ENCODE results near the gene OPCML.

Gene OPCML

DNA sequence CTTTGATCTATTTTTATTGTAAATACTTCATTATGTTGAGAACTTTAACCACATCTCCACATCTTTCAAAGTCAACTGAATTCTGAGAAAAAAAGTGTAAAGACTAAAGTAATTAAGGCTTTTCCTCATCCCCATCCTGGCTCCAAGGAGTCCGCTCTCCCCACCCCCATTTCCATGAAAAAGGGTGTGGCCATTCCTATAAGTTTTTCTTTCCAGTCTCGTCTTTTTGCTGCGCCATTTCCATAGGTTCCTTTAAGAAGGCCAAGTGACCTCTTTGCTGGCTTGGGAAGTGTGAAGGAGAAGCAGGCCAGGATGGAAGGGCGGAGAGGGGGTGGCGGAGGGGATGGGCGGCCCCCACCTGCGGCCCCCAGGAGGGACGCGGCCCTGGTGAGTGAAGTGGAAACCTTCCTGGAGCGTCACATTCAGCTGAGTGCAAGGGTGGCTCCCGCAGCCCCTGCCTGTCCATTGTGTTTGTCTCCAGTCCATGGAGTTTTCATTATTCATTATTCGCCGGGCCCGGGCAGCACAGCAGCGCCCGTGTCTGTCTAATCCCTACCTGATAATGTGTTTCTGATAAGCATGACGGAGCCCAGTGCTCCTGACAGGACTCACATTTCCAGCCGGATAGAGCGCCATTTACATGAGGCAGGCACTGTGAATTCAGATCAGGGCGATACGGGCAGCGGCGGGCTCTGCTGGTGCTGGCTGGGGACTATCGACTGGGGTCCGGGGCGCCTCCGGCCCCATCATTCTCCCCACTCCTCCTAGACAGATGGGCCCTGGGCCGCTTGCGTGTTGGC, 739.8 kb downstream of the OPCML start:
- TF ChIP-seq, protein P1, sequence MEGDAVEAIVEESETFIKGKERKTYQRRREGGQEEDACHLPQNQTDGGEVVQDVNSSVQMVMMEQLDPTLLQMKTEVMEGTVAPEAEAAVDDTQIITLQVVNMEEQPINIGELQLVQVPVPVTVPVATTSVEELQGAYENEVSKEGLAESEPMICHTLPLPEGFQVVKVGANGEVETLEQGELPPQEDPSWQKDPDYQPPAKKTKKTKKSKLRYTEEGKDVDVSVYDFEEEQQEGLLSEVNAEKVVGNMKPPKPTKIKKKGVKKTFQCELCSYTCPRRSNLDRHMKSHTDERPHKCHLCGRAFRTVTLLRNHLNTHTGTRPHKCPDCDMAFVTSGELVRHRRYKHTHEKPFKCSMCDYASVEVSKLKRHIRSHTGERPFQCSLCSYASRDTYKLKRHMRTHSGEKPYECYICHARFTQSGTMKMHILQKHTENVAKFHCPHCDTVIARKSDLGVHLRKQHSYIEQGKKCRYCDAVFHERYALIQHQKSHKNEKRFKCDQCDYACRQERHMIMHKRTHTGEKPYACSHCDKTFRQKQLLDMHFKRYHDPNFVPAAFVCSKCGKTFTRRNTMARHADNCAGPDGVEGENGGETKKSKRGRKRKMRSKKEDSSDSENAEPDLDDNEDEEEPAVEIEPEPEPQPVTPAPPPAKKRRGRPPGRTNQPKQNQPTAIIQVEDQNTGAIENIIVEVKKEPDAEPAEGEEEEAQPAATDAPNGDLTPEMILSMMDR (IDR thresholded peaks at IDR 0.05; ENCODE audit: borderline replicate concordance, control extremely low read depth, extremely low read depth, insufficient read depth, missing control alignments) = no peak
- peak; percentile 14 for DNase-seq (ENCODE audit: low spot score)
- in situ Hi-C loops (cut with MboI; ENCODE audit: low sequenced_read_pairs, unreplicated experiment) = no loop called here

DNA sequence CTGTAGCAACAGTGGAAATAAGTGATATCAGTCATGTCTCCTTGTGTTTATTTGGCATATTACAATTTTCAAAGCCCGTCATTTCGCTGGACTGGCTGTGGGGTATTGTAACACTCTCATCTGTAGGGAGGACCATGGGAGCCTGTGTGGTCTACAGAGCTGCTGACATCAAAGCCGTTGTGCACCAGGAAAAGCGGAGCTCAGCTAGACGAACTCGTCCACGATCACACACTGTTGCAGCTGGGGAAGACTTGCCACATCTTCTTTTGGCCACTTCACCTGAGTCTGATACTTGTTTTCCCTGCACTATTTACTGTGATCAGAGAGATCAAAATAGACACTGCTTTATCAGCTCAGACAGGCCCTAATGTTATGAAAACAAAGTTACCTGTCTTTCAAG, 741.3 kb downstream of the OPCML start:
- in situ Hi-C loops (cut with MboI; ENCODE audit: low sequenced_read_pairs, unreplicated experiment) = no loop called here
- DNase-seq (ENCODE audit: low spot score) = no peak
- TF ChIP-seq, protein P1 (IDR thresholded peaks at IDR 0.05; ENCODE audit: borderline replicate concordance, control extremely low read depth, extremely low read depth, insufficient read depth, missing control alignments) = no peak

DNA sequence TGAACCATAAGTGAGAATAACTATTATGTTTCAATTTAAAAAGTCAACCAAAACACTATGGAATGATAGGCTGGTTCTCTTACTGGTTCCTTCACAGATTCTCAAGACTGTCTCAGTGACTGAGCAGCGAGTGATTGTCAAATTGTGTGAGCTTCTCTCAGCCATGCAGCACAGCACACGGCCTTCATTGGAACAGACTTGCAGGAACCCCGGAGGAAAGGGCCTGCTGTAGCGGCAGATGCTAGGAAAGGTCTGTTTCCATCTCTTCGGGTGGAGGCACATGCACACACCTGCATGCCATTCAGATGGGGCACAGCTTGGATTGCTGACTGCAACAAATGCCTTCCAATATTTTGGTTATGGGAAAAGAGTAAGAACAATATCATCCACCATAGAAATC, 741.8 kb downstream of the OPCML start:
- in situ Hi-C loops (cut with MboI; ENCODE audit: low sequenced_read_pairs, unreplicated experiment) = no loop called here
- no peak for DNase-seq (ENCODE audit: low spot score)
- TF ChIP-seq, protein P1 (IDR thresholded peaks at IDR 0.05; ENCODE audit: borderline replicate concordance, control extremely low read depth, extremely low read depth, insufficient read depth, missing control alignments) = no peak

DNA sequence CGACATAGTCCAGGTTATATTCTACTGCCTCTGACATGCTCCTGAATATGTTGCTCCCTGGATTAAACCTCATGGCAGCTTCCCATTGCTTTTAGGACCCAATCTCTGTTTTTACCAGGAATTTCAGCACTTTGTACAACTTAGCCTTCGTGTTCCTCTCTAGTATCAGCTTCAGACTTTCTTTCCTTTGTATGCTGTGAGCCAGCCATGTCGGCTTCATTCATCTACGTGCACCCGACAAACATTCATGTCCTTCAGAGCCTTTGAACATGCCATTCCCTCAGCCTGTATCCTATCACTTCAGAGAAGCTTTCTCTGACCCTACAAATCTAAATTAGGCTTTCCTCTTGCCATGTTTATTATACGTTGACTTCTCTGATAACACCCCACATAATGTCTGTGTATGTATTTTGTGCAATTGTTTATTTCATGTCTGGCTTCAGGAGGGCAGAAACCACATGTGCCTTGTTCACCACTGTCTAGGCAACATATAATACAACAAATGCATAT, 743.4 kb downstream of the OPCML start:
- TF ChIP-seq, protein P1 (IDR thresholded peaks at IDR 0.05; ENCODE audit: borderline replicate concordance, control extremely low read depth, extremely low read depth, insufficient read depth, missing control alignments) = no peak
- no peak for DNase-seq (ENCODE audit: low spot score)
- in situ Hi-C loops (cut with MboI; ENCODE audit: low sequenced_read_pairs, unreplicated experiment) = no loop called here

DNA sequence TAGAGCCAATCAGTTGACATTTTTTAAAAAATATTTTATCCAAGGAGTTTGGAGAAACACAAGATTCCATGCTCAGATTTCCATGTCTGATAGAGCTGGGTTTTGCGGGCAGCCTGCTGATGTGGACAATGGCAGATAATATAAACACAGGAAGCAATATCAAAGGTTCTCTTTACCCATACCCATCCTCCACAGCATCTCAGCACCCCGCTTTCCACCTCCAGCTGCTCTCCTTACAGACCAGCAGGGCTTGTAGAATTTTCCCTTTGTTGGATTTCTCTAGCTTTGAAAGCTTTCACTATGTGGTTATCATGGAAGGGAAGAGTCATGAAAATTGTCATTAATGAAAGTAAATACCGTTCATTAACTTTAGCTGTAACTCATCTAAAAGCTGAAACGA, 746.4 kb downstream of the OPCML start:
- TF ChIP-seq, protein P1 (IDR thresholded peaks at IDR 0.05; ENCODE audit: borderline replicate concordance, control extremely low read depth, extremely low read depth, insufficient read depth, missing control alignments) = no peak
- no peak for DNase-seq (ENCODE audit: low spot score)
- in situ Hi-C loops (cut with MboI; ENCODE audit: low sequenced_read_pairs, unreplicated experiment) = no loop called here

DNA sequence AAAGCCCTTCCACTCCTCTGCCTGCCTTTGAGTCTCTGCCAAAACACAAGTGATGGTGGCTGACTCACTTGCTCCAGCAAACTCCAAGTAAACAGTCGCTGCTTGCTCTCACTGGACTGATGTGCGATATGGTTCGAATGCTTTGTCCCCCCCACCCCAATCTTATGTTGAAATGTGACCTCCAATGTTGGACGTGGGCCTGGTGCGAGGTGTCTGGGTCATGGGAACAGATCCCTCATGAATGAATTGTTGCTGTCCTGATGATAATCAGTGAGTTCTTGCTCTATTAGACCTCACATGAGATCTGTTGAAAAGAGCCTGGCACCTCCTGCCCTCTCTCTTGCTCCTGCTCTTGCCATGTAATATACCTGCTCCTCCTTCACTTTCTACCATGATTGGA, 747.9 kb downstream of the OPCML start:
- in situ Hi-C loops (cut with MboI; ENCODE audit: low sequenced_read_pairs, unreplicated experiment) = no loop called here
- DNase-seq (ENCODE audit: low spot score) = no peak
- TF ChIP-seq, protein P1 (IDR thresholded peaks at IDR 0.05; ENCODE audit: borderline replicate concordance, control extremely low read depth, extremely low read depth, insufficient read depth, missing control alignments) = no peak
